DOHH2 (cell line): ENCODE results near the gene PLA2G3.

Experiments
- EZH2phosphoT487 ChIP-seq: fragments of 200-600 bp; sonication (generic); IDR thresholded peaks from 2 replicates; pipeline ENCODE4 v1.6.1; 2017; ENCODE audit warnings: borderline replicate concordance, mild to moderate bottlenecking, antibody characterized with exemption, low read length, moderate library complexity, mixed read lengths
- TF ChIP-seq, protein P1 (sequence below): fragments of 200-600 bp; sonication (generic); IDR thresholded peaks from one replicate; pipeline ENCODE4 v1.5.1; 2014; ENCODE audit warnings: antibody characterized with exemption, mild to moderate bottlenecking, low read depth, low read length; ENCODE audit not compliant: poor library complexity, severe bottlenecking

DNA sequence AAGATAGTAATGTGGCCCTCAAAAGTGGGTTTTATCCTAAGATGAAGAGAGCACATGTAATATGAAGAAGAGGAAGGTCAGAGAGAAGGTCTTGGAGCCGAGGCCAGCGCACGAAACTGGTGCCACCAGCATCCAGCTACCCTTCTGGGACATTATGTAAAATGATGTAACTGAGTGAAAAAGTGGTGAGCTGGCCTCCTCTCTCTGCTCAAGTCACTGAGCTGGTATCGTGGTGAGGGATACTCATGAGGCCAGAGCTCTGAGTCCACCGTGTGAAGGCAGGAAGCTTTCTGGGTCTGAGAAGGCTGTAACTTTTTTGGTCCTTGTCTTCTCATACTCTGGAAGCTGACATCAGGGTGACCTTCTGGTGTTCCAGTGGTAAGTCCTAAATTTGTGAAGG lies 44.7 kb upstream of the PLA2G3 start:
- TF ChIP-seq, protein P1, sequence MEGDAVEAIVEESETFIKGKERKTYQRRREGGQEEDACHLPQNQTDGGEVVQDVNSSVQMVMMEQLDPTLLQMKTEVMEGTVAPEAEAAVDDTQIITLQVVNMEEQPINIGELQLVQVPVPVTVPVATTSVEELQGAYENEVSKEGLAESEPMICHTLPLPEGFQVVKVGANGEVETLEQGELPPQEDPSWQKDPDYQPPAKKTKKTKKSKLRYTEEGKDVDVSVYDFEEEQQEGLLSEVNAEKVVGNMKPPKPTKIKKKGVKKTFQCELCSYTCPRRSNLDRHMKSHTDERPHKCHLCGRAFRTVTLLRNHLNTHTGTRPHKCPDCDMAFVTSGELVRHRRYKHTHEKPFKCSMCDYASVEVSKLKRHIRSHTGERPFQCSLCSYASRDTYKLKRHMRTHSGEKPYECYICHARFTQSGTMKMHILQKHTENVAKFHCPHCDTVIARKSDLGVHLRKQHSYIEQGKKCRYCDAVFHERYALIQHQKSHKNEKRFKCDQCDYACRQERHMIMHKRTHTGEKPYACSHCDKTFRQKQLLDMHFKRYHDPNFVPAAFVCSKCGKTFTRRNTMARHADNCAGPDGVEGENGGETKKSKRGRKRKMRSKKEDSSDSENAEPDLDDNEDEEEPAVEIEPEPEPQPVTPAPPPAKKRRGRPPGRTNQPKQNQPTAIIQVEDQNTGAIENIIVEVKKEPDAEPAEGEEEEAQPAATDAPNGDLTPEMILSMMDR = no peak
- TF ChIP-seq EZH2phosphoT487 = no peak
